Measurements from ENCODE around the gene ETV6. TPM values are rescaled to one million over a fixed set of nuclear protein-coding genes. Genes with fewer than 3 reads are reported as not detected.
A peak's percentile ranks its signal among the peaks of the same experiment; 100 is the strongest.

Gene ETV6
- total RNA-seq, 1 donor from 2014 or later, result 14.7 TPM

DNA sequence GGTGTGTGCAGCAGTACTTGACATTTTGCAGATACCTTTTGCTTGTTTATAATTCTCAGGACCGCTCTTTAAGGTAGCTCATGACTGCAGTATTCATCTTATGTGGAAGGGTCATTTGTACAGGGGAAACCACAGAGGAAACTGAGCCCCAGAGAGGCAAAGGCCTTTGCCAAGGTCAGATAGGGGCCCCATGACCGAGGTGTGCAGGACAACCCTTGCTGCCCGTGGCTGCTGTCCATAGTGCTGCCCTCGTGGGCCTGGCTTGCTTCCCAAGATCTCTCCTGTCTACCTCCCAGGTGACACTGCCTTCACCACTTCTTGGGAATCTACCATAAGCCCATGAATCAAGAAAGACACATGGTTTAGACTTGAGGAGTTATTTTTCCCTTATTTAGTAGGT is 222.6 kb downstream of the ETV6 start:
- intact Hi-C loops (cut with DNase I), result loop anchor here (10.0 kb wide), 1 partner anchor 217 kb away; no protein-coding TSS in a partner anchor
- Histone ChIP-seq H3K9me3 (no peaks in the 10 kb centered on the region), H3K36me3 (peaks cover 0 to 14% of the 10 kb centered on the region in 2 donors), H3K4me3 (no peak overlapping the region), H3K4me1 (peaks cover 20% of the 10 kb centered on the region), H3K27ac (no peak overlapping the region), H3K27me3 (no peaks in the 10 kb centered on the region)
- no peak for TF ChIP-seq CTCF (IDR thresholded peaks at IDR 0.05)
- no peak for TF ChIP-seq POLR2A (IDR thresholded peaks at IDR 0.05)
- TF ChIP-seq POLR2AphosphoS5 (IDR thresholded peaks at IDR 0.05; ENCODE audit: insufficient read depth in 1 of 2, low read depth in 1 of 2), result no peak
- DNase-seq (ENCODE audit: extremely low spot score in 2 of 2), result no peak

- Histone ChIP-seq H3K27ac (no peak overlapping the region), H3K36me3 (peaks cover 0 to 6% of the 10 kb centered on the region in 2 donors), H3K4me3 (no peak overlapping the region), H3K27me3 (no peaks in the 10 kb centered on the region), H3K9me3 (no peaks in the 10 kb centered on the region), H3K4me1 (peaks cover 38% of the 10 kb centered on the region)
- TF ChIP-seq POLR2A (IDR thresholded peaks at IDR 0.05) (no peak), CTCF (IDR thresholded peaks at IDR 0.05) (no peak), POLR2AphosphoS5 (IDR thresholded peaks at IDR 0.05; ENCODE audit: insufficient read depth in 1 of 2, low read depth in 1 of 2) (no peak)
- intact Hi-C loops (cut with DNase I), result loop anchor here (10.0 kb wide), 1 partner anchor 221 kb away; no protein-coding TSS in a partner anchor
- DNase-seq (ENCODE audit: extremely low spot score in 2 of 2), result no peak
Observed at GRCh38 chr12:11875414-11875935, 226.0 kb downstream of the ETV6 start.

DNA sequence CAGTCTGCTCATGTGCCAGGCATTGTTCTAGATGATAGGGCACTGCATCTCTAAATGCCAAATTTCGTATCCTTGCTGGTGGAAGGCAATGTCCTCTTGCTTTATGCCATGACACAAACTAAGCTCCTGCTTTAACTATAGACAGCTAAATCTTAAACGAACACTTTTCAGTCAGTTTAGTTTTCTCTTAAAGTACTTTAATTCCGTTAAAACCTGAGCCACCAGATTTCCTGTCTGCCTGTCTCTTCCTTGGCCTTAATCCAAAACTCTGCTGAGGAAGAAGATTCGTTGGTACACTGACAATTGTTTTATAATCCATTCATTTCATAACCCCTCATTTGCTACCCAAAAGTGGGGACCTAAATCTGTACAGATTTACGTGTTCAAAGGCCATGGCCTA is 226.8 kb downstream of the ETV6 start:
- intact Hi-C loops (cut with DNase I), result loop anchor here (10.0 kb wide), 1 partner anchor 222 kb away; no protein-coding TSS in a partner anchor
- Histone ChIP-seq H3K4me1 (peaks cover 38% of the 10 kb centered on the region), H3K27ac (no peak overlapping the region)

DNA sequence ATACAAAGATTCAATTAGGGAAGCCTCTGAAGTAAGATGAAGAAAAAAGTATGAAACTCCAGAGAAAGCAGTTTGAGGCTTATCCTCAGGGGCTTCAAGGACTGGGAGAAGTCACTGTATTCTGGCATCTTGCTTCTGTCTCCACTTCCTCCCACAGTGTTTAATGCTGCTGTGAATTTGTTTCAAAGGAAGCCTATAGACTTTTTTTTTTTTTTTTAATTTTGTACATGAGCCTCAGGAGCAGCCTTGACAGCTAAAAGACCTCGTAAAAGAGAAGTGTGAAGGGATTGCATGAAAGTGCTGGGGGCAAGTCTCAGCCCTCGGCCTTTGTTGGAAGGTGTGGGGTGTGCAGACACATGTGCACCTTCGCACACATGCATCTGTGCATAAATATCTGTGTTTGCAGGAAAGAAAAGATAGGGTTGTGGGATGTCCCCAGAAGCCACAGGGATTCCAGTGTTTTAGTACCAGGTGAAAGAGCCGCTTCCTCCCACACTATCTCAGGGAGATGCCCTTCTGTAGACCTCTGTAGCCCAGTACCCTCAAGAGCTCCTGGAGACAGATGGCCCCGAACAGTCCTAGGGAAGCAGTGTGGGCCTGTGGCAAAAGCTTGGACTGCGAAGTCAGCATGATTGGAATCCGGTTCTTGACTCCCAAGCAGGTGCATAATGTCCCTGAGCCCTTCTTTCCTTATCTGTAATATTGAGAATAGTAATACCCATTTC is 227.8 kb downstream of the ETV6 start:
- H3K27ac ChIP-seq, result peak overlapping the region; percentile 30
- H3K27me3 ChIP-seq, result no peaks in the 10 kb centered on the region
- DNase-seq (ENCODE audit: extremely low spot score in 2 of 2), result no peak
- H3K9me3 ChIP-seq, result no peaks in the 10 kb centered on the region
- H3K36me3 ChIP-seq, result no peaks in the 10 kb centered on the region
- TF ChIP-seq CTCF (IDR thresholded peaks at IDR 0.05) (no peak), POLR2A (IDR thresholded peaks at IDR 0.05) (no peak), POLR2AphosphoS5 (IDR thresholded peaks at IDR 0.05; ENCODE audit: insufficient read depth in 1 of 2, low read depth in 1 of 2) (no peak)
- intact Hi-C loops (cut with DNase I), result loop anchor here (10.0 kb wide), 1 partner anchor 222 kb away; no protein-coding TSS in a partner anchor
- H3K4me3 ChIP-seq, result no peak overlapping the region
- peaks cover 38% of the 10 kb centered on the region for H3K4me1 ChIP-seq

More for the DNA sequence above, 226.8 kb downstream of the ETV6 start:
- H3K9me3 ChIP-seq, result no peaks in the 10 kb centered on the region
- no peaks in the 10 kb centered on the region for H3K36me3 ChIP-seq
- no peak for TF ChIP-seq POLR2A (IDR thresholded peaks at IDR 0.05)
- no peak for TF ChIP-seq POLR2AphosphoS5 (IDR thresholded peaks at IDR 0.05; ENCODE audit: insufficient read depth in 1 of 2, low read depth in 1 of 2)
- no peak for TF ChIP-seq CTCF (IDR thresholded peaks at IDR 0.05)
- DNase-seq (ENCODE audit: extremely low spot score in 2 of 2), result no peak
- no peaks in the 10 kb centered on the region for H3K27me3 ChIP-seq
- no peak overlapping the region for H3K4me3 ChIP-seq

Measured in vagina (tissue), 2 donors.